Type B pancreatic cell (in vitro differentiated cells): ENCODE measurements around the gene CAMTA1. TPM values are rescaled to one million over a fixed set of nuclear protein-coding genes. Genes with fewer than 3 reads are reported as not detected.

Source experiments
- DNase-seq: peaks from one replicate; pipeline ENCODE4 v3.0.0; 2021; ENCODE audit warnings: mixed read lengths; ENCODE audit not compliant: unreplicated experiment; ENCODE audit errors: extremely low spot score
- H3K27ac Mint-ChIP-seq: 2 replicates; pipeline ENCODE4 v1.8.0; 2021; ENCODE audit warnings: mild to moderate bottlenecking, mixed read lengths
- H3K27me3 Mint-ChIP-seq: 2 replicates; pipeline ENCODE4 v1.8.0; 2021; ENCODE audit warnings: mixed read lengths
- H3K36me3 Mint-ChIP-seq: 2 replicates; pipeline ENCODE4 v1.8.0; 2021; ENCODE audit warnings: mixed read lengths
- H3K4me1 Mint-ChIP-seq: one replicate; pipeline ENCODE4 v1.8.0; 2021; ENCODE audit warnings: mixed read lengths; ENCODE audit not compliant: unreplicated experiment
- H3K4me3 Mint-ChIP-seq: 2 replicates; pipeline ENCODE4 v1.8.0; 2021; ENCODE audit warnings: mild to moderate bottlenecking, mixed read lengths
- H3K9me3 Mint-ChIP-seq: 2 replicates; pipeline ENCODE4 v1.8.0; 2021; ENCODE audit warnings: mixed read lengths
- total RNA-seq: library from RNA; stranded (reverse); gene quantifications from 2 replicates; pipeline ENCODE4 v1.2.1, GENCODE V29; 2021; ENCODE audit warnings: low replicate concordance
- TF ChIP-seq, protein P1 (sequence below): fragments of 200-600 bp; sonication (generic); conservative IDR thresholded peaks from 2 replicates; pipeline ENCODE4 v1.5.0; 2021; ENCODE audit warnings: antibody characterized with exemption, mild to moderate bottlenecking

The CAMTA1 gene
- total RNA-seq, 1 donor from 2014 or later, result 82.5 TPM

DNA sequence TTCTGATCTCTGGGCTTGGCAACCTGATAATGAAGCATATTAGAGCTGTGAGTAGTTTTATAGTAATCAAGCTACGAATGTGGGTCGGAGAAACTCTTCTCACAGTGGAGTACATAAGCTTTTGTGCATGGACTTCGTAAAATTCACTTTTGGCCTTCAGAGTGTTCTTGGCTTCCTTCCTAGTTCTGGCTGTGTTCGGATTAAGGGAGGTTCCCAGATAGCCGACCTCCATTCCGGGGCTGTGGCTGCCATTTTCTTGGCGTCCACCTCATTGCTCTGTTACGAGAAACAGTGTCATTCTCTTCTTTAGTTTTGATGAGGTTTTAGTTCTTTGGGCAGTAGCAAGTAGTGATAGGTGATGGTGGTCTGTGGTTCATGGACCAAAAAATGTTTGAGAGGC lies 26.3 kb downstream of the CAMTA1 start:
- no peak overlapping the region for H3K4me3 Mint-ChIP-seq
- no peaks in the 10 kb centered on the region for H3K9me3 Mint-ChIP-seq
- TF ChIP-seq, protein P1, sequence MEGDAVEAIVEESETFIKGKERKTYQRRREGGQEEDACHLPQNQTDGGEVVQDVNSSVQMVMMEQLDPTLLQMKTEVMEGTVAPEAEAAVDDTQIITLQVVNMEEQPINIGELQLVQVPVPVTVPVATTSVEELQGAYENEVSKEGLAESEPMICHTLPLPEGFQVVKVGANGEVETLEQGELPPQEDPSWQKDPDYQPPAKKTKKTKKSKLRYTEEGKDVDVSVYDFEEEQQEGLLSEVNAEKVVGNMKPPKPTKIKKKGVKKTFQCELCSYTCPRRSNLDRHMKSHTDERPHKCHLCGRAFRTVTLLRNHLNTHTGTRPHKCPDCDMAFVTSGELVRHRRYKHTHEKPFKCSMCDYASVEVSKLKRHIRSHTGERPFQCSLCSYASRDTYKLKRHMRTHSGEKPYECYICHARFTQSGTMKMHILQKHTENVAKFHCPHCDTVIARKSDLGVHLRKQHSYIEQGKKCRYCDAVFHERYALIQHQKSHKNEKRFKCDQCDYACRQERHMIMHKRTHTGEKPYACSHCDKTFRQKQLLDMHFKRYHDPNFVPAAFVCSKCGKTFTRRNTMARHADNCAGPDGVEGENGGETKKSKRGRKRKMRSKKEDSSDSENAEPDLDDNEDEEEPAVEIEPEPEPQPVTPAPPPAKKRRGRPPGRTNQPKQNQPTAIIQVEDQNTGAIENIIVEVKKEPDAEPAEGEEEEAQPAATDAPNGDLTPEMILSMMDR, result no peak
- H3K27ac Mint-ChIP-seq, result no peak overlapping the region
- H3K36me3 Mint-ChIP-seq, result peaks cover 5% of the 10 kb centered on the region
- DNase-seq, result no peak
- no peaks in the 10 kb centered on the region for H3K27me3 Mint-ChIP-seq
- H3K4me1 Mint-ChIP-seq, result peaks cover under 1% of the 10 kb centered on the region

DNA sequence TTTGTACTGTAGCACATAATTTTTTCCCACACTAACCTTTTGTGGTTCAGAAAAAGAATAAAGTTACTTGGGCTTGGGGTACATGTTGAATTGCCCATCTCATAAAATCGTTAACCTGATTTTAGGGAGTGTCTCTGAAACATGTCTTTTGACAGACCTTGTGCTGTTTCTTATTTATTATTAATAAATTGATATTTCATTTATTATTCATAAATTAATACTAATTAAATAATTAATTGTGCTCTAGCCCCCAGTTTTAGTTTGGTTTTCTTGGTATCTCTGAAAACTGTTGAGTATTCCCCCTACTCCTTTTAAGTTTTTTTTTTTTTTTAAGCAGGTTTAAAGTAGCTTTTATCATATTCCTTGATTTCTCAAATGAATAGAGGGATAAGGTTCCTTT lies 27.9 kb downstream of the CAMTA1 start:
- H3K4me3 Mint-ChIP-seq, result no peak overlapping the region
- no peaks in the 10 kb centered on the region for H3K27me3 Mint-ChIP-seq
- TF ChIP-seq, protein P1, result no peak
- peaks cover 5% of the 10 kb centered on the region for H3K36me3 Mint-ChIP-seq
- DNase-seq, result no peak
- H3K27ac Mint-ChIP-seq, result no peak overlapping the region
- no peaks in the 10 kb centered on the region for H3K9me3 Mint-ChIP-seq
- peaks cover 5% of the 10 kb centered on the region for H3K4me1 Mint-ChIP-seq

- TF ChIP-seq, protein P1, result no peak
- no peak overlapping the region for H3K27ac Mint-ChIP-seq
- no peaks in the 10 kb centered on the region for H3K9me3 Mint-ChIP-seq
- no peaks in the 10 kb centered on the region for H3K27me3 Mint-ChIP-seq
- H3K4me1 Mint-ChIP-seq, result peaks cover 20% of the 10 kb centered on the region
- no peak for DNase-seq
- peaks cover 7% of the 10 kb centered on the region for H3K36me3 Mint-ChIP-seq
- H3K4me3 Mint-ChIP-seq, result no peak overlapping the region
These were observed 30.5 kb downstream of the CAMTA1 start for GRCh38 chr1:6815726-6816125.

- Mint-ChIP-seq H3K36me3 (peaks cover 4% of the 10 kb centered on the region), H3K4me3 (no peak overlapping the region), H3K27me3 (no peaks in the 10 kb centered on the region), H3K27ac (no peak overlapping the region), H3K4me1 (peaks cover 33% of the 10 kb centered on the region), H3K9me3 (no peaks in the 10 kb centered on the region)
- TF ChIP-seq, protein P1, result no peak
- DNase-seq, result no peak
These were observed 34.2 kb downstream of the CAMTA1 start for GRCh38 chr1:6819246-6820040.

DNA sequence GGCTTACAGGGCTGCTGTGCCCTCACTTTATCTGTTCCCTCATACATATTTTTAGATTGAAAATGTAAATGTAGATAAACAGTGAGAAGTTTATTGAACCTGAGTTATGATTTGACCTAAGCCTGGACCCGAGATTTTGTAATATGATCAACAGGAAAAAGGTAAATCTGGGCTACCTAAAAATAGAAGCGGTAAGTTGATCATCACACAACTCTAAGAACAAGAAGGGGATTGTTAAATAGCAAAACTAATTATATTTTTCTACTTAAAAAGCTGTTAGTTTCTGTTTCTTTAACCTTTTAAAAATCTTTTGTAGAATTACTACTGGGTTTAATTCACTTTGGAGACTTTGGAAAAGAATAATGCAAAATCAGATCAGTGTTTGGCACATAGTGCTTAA lies 35.6 kb downstream of the CAMTA1 start:
- DNase-seq, result no peak
- Mint-ChIP-seq H3K4me1 (peaks cover 35% of the 10 kb centered on the region), H3K27ac (no peak overlapping the region), H3K9me3 (no peaks in the 10 kb centered on the region), H3K27me3 (no peaks in the 10 kb centered on the region), H3K36me3 (peaks cover 5% of the 10 kb centered on the region), H3K4me3 (no peak overlapping the region)
- TF ChIP-seq, protein P1, result no peak
